NB4 (cell line): Measurements from ENCODE around the gene IL6ST.

Source experiments
- CTCF ChIP-seq: IDR thresholded peaks from one replicate; pipeline ENCODE4 v1.5.1; 2012; ENCODE audit warnings: low read depth, low read length
- MYC ChIP-seq: IDR thresholded peaks from 2 replicates; pipeline ENCODE4 v1.6.1; 2011; ENCODE audit warnings: low read depth, low read length

GRCh38 chr5:55925712-55926111 is 69.1 kb downstream of the IL6ST start:
- TF ChIP-seq CTCF, result no peak
- no peak for TF ChIP-seq MYC
